Neural cell (in vitro differentiated cells): ENCODE measurements around the gene PPP1R3G. TPM values are rescaled to one million over a fixed set of nuclear protein-coding genes. Genes with fewer than 3 reads are reported as not detected.

Experiments
- H2AFZ ChIP-seq: fragments of 200-600, 300-800 bp; sonication (generic), shearing (Covaris generic); 2 replicates; pipeline ENCODE4 v1.6.0; 2014; ENCODE audit warnings: low read depth, mild to moderate bottlenecking, antibody characterized with exemption, low read length, moderate library complexity
- H3F3A ChIP-seq: fragments of 200-600 bp; shearing (Covaris generic); 2 replicates; pipeline ENCODE4 v1.6.1; 2016; ENCODE audit warnings: mild to moderate bottlenecking, moderate library complexity, mixed read lengths, antibody characterized with exemption, low read length; ENCODE audit not compliant: insufficient read depth, poor library complexity, severe bottlenecking
- H3K27ac ChIP-seq: fragments of 200-600, 300-800 bp; sonication (generic), shearing (Covaris generic); 2 replicates; pipeline ENCODE4 v1.5.1; 2014; ENCODE audit warnings: mild to moderate bottlenecking, low read length, moderate library complexity
- H3K27me3 ChIP-seq: fragments of 300-800, 200-600 bp; sonication (generic), shearing (Covaris generic); 2 replicates; pipeline ENCODE4 v1.6.0; 2014; ENCODE audit warnings: mild to moderate bottlenecking, low read depth, low read length, moderate library complexity; ENCODE audit not compliant: insufficient read depth
- H3K36me3 ChIP-seq: fragments of 300-800, 200-600 bp; sonication (generic), shearing (Covaris generic); 2 replicates; pipeline ENCODE4 v1.5.1; 2014; ENCODE audit warnings: mild to moderate bottlenecking, antibody characterized with exemption, low read length, moderate library complexity; ENCODE audit not compliant: insufficient read depth
- H3K4me2 ChIP-seq: fragments of 300-800, 200-600 bp; sonication (generic), shearing (Covaris generic); 2 replicates; pipeline ENCODE4 v1.6.0; 2014; ENCODE audit warnings: mild to moderate bottlenecking, low read length
- H3K4me3 ChIP-seq: fragments of 300-800, 200-600 bp; sonication (generic), shearing (Covaris generic); 2 replicates; pipeline ENCODE4 v1.5.1; 2014; ENCODE audit warnings: mild to moderate bottlenecking, low read length, moderate library complexity
- H3K79me2 ChIP-seq: fragments of 200-600 bp; shearing (Covaris generic); replicated peaks from 2 replicates; pipeline ENCODE4 v1.6.0; 2014; ENCODE audit warnings: mild to moderate bottlenecking, low read length, moderate library complexity; ENCODE audit not compliant: insufficient read depth
- H3K9ac ChIP-seq: fragments of 300-800, 200-600 bp; sonication (generic), shearing (Covaris generic); 2 replicates; pipeline ENCODE4 v1.6.1; 2016; ENCODE audit warnings: mild to moderate bottlenecking, low read length, mixed read lengths
- H3K9me2 ChIP-seq: fragments of 200-600 bp; shearing (Covaris generic); 2 replicates; pipeline ENCODE4 v1.6.1; 2016; ENCODE audit warnings: mild to moderate bottlenecking, low read length, mixed read lengths; ENCODE audit not compliant: insufficient read depth
- H3K9me3 ChIP-seq: fragments of 200-600, 300-800 bp; sonication (generic), shearing (Covaris generic); 2 replicates; pipeline ENCODE4 v1.6.1; 2016; ENCODE audit warnings: mild to moderate bottlenecking, mixed run types, low read length, moderate library complexity, mixed read lengths
- H4K20me1 ChIP-seq: fragments of 200-600 bp; shearing (Covaris generic); 2 replicates; pipeline ENCODE4 v1.6.1; 2016; ENCODE audit warnings: mild to moderate bottlenecking, mixed run types; ENCODE audit not compliant: insufficient read depth
- EP300 ChIP-seq: fragments of 450-650 bp; conservative IDR thresholded peaks from 2 replicates; pipeline ENCODE4 v1.6.1; 2014; ENCODE audit warnings: antibody characterized with exemption, mild to moderate bottlenecking, moderate library complexity; ENCODE audit not compliant: poor library complexity, severe bottlenecking
- EZH2 ChIP-seq: fragments of 200-600, 300-800 bp; shearing (Covaris generic), sonication (generic); IDR thresholded peaks from 2 replicates; pipeline ENCODE4 v1.6.1; 2014; ENCODE audit warnings: antibody characterized with exemption, low read length, borderline replicate concordance, mild to moderate bottlenecking; ENCODE audit not compliant: insufficient read depth, poor library complexity, severe bottlenecking
- MXI1 ChIP-seq: fragments of 450-650 bp; conservative IDR thresholded peaks from 2 replicates; pipeline ENCODE4 v1.6.1; 2014; ENCODE audit warnings: antibody characterized with exemption, mild to moderate bottlenecking; ENCODE audit not compliant: poor library complexity, severe bottlenecking
- POLR2AphosphoS5 ChIP-seq: IDR thresholded peaks from 2 replicates; pipeline ENCODE4 v1.6.1; 2012
- RAD21 ChIP-seq: fragments of 450-650 bp; conservative IDR thresholded peaks from 2 replicates; pipeline ENCODE4 v1.6.1; 2014; ENCODE audit warnings: antibody characterized with exemption, mild to moderate bottlenecking, moderate library complexity
- SMC3 ChIP-seq: fragments of 450-650 bp; conservative IDR thresholded peaks from 2 replicates; pipeline ENCODE4 v1.6.1; 2014; ENCODE audit warnings: antibody characterized with exemption, mild to moderate bottlenecking, moderate library complexity; ENCODE audit not compliant: poor library complexity
- TAF1 ChIP-seq: IDR thresholded peaks from 2 replicates; pipeline ENCODE4 v1.6.1; 2012; ENCODE audit warnings: low read depth
- polyA plus RNA-seq: library from polyadenylated mRNA; depleted of rRNA; stranded (reverse); fragments of >200 nt; gene quantifications from 2 replicates; pipeline ENCODE4 v1.2.3, GENCODE V29; 2014
- TF ChIP-seq, protein P1 (sequence below): fragments of 450-650 bp; IDR thresholded peaks from 2 replicates; pipeline ENCODE4 v1.5.1; 2014; ENCODE audit warnings: antibody characterized with exemption, mild to moderate bottlenecking, moderate library complexity; ENCODE audit not compliant: poor library complexity, severe bottlenecking
- TF ChIP-seq, protein P2 (sequence below): IDR thresholded peaks from 2 replicates; pipeline ENCODE4 v1.6.1; 2012; ENCODE audit warnings: borderline replicate concordance

The PPP1R3G gene
- polyA plus RNA-seq, 1 donor from 2014 or later = not detected

GRCh38 chr6:5132731-5133130 lies 47.6 kb downstream of the PPP1R3G start:
- no peak for TF ChIP-seq EP300
- TF ChIP-seq, protein P1, sequence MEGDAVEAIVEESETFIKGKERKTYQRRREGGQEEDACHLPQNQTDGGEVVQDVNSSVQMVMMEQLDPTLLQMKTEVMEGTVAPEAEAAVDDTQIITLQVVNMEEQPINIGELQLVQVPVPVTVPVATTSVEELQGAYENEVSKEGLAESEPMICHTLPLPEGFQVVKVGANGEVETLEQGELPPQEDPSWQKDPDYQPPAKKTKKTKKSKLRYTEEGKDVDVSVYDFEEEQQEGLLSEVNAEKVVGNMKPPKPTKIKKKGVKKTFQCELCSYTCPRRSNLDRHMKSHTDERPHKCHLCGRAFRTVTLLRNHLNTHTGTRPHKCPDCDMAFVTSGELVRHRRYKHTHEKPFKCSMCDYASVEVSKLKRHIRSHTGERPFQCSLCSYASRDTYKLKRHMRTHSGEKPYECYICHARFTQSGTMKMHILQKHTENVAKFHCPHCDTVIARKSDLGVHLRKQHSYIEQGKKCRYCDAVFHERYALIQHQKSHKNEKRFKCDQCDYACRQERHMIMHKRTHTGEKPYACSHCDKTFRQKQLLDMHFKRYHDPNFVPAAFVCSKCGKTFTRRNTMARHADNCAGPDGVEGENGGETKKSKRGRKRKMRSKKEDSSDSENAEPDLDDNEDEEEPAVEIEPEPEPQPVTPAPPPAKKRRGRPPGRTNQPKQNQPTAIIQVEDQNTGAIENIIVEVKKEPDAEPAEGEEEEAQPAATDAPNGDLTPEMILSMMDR = no peak
- Histone ChIP-seq H3K79me2 (no peaks in the 10 kb centered on the region), H3K9ac (no peak overlapping the region)

DNA sequence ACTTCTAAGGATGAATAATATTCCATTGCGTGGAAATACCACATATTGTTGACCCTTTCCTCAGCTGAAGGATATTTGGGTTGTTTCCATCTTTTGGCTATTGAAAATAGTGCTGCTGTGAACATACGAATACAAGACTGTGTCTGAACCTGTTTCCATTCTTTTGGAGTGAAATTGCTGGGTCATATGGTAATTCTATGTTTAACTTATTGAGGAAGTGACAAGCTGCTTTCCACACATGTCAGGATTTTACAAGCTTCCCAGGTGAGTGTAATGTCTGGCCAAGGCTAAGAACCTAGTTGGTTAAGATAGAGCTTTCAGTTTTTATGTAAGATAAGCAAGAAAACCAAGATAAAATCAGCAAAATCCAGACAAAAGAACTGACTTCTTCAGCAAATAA lies 48.8 kb downstream of the PPP1R3G start:
- H3K9ac ChIP-seq = no peak overlapping the region
- no peaks in the 10 kb centered on the region for H3K79me2 ChIP-seq
- H3K36me3 ChIP-seq = no peaks in the 10 kb centered on the region
- H2AFZ ChIP-seq = no peak overlapping the region
- no peaks in the 10 kb centered on the region for H4K20me1 ChIP-seq
- no peaks in the 10 kb centered on the region for H3K27me3 ChIP-seq
- no peaks in the 10 kb centered on the region for H3F3A ChIP-seq
- H3K4me2 ChIP-seq = no peak overlapping the region
- no peaks in the 10 kb centered on the region for H3K9me2 ChIP-seq
- TF ChIP-seq MXI1 = no peak
- no peaks in the 10 kb centered on the region for H3K9me3 ChIP-seq
- no peak overlapping the region for H3K27ac ChIP-seq
- no peak overlapping the region for H3K4me3 ChIP-seq

More at GRCh38 chr6:5132731-5133130, 47.6 kb downstream of the PPP1R3G start:
- no peaks in the 10 kb centered on the region for H3K27me3 ChIP-seq
- no peaks in the 10 kb centered on the region for H4K20me1 ChIP-seq
- H3K9me2 ChIP-seq = no peaks in the 10 kb centered on the region
- H3F3A ChIP-seq = no peaks in the 10 kb centered on the region
- H3K9me3 ChIP-seq = no peaks in the 10 kb centered on the region
- H2AFZ ChIP-seq = no peak overlapping the region
- no peak overlapping the region for H3K4me3 ChIP-seq
- H3K27ac ChIP-seq = no peak overlapping the region
- no peaks in the 10 kb centered on the region for H3K36me3 ChIP-seq
- no peak overlapping the region for H3K4me2 ChIP-seq

DNA sequence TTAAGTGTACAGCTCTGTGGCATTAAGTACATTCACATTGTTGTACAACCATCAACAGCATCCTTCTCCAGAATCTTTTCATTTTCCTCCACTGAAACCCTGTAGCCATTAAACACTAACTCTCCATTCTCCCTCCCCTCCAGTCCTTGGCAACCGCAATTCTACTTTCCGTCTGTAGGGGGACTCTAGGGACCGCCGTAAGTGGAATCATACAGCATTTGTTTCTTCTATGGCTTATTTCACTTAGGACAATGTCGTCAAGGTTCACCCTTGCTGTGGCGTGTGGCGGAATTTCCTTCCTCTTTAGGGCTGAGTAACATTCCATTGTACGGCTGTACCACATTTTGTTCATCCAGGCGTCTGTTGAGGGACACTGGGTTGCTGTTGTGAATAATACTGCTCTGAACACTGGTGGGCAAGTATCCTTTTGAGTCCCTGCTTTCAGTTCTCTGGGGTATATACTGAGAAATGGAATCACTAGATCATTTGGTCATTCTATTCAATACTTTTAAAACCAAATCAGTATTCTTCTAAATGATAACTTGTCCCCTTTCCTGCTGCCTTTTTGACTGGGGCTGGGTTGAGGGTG lies 50.7 kb downstream of the PPP1R3G start:
- Histone ChIP-seq H2AFZ (no peak overlapping the region), H3K27me3 (no peaks in the 10 kb centered on the region), H4K20me1 (no peaks in the 10 kb centered on the region), H3F3A (no peaks in the 10 kb centered on the region), H3K9ac (no peak overlapping the region), H3K9me2 (no peaks in the 10 kb centered on the region), H3K4me2 (no peak overlapping the region), H3K4me3 (no peak overlapping the region), H3K9me3 (no peaks in the 10 kb centered on the region), H3K27ac (no peak overlapping the region), H3K36me3 (no peaks in the 10 kb centered on the region), H3K79me2 (no peaks in the 10 kb centered on the region)
- TF ChIP-seq EZH2 = no peak

- Histone ChIP-seq H3K27me3 (no peaks in the 10 kb centered on the region), H3K4me2 (no peak overlapping the region), H2AFZ (no peak overlapping the region), H3K27ac (no peak overlapping the region), H3K9me2 (no peaks in the 10 kb centered on the region), H3K9ac (no peak overlapping the region), H3K4me3 (no peak overlapping the region), H3K36me3 (no peaks in the 10 kb centered on the region), H3K9me3 (no peaks in the 10 kb centered on the region), H4K20me1 (no peaks in the 10 kb centered on the region), H3F3A (no peaks in the 10 kb centered on the region), H3K79me2 (no peaks in the 10 kb centered on the region)
- TF ChIP-seq, protein P1 = no peak
- TF ChIP-seq SMC3 = no peak
- TF ChIP-seq RAD21 = no peak
- TF ChIP-seq EP300 = no peak
- no peak for TF ChIP-seq POLR2AphosphoS5
- no peak for TF ChIP-seq EZH2
- TF ChIP-seq TAF1 = no peak
- no peak for TF ChIP-seq MXI1
- TF ChIP-seq, protein P2, sequence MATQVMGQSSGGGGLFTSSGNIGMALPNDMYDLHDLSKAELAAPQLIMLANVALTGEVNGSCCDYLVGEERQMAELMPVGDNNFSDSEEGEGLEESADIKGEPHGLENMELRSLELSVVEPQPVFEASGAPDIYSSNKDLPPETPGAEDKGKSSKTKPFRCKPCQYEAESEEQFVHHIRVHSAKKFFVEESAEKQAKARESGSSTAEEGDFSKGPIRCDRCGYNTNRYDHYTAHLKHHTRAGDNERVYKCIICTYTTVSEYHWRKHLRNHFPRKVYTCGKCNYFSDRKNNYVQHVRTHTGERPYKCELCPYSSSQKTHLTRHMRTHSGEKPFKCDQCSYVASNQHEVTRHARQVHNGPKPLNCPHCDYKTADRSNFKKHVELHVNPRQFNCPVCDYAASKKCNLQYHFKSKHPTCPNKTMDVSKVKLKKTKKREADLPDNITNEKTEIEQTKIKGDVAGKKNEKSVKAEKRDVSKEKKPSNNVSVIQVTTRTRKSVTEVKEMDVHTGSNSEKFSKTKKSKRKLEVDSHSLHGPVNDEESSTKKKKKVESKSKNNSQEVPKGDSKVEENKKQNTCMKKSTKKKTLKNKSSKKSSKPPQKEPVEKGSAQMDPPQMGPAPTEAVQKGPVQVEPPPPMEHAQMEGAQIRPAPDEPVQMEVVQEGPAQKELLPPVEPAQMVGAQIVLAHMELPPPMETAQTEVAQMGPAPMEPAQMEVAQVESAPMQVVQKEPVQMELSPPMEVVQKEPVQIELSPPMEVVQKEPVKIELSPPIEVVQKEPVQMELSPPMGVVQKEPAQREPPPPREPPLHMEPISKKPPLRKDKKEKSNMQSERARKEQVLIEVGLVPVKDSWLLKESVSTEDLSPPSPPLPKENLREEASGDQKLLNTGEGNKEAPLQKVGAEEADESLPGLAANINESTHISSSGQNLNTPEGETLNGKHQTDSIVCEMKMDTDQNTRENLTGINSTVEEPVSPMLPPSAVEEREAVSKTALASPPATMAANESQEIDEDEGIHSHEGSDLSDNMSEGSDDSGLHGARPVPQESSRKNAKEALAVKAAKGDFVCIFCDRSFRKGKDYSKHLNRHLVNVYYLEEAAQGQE = no peak
Observed at GRCh38 chr6:5136851-5137250, 51.7 kb downstream of the PPP1R3G start.
